GM18507 (cell line): Measurements from ENCODE around the gene OR5T3.
"Not testable (repeated sequence)": the region's sequence is repeated elsewhere in the genome, so short reads cannot be mapped to it uniquely, and the experiment has no call there.

Experiments used
- DNase-seq: peaks from one replicate; pipeline ENCODE4 v3.0.0; 2011; ENCODE audit warnings: low read depth; ENCODE audit not compliant: insufficient read length; ENCODE audit errors: extremely low spot score
- FAIRE-seq: peaks from 2 replicates; lab custom pipeline; 2011; peaks lifted over from hg19 to GRCh38; lab: Jason Lieb, UNC

OR5T3 gene

DNA sequence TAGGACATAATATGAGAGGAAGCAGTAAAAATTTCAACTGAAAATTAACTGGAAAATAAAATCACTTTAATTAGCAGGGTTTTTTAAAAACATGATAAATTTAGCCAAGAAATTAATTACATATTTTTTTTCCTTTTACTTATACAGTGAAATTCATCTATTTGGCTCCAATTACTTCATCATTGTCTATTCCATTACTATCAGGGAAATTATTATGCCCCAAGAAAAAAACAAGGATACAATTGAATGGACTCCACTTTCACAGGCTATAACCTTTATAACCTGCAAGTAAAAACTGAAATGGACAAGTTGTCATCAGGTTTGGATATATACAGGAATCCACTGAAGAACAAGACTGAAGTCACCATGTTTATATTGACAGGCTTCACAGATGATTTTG lies at the start of gene OR5T3:
Gene OR5T3, plus strand, starts transcription at position 301 of the 400 bp plus-strand sequence. Its CDS starts 0 bp downstream, at position 301.
- FAIRE-seq, result no peak

GRCh38 chr11:56207790-56208189 lies 44.3 kb upstream of the OR5T3 start:
- DNase-seq (no peak), FAIRE-seq (no peak)

More for the DNA sequence above, at the start of gene OR5T3:
- no peak for DNase-seq

DNA sequence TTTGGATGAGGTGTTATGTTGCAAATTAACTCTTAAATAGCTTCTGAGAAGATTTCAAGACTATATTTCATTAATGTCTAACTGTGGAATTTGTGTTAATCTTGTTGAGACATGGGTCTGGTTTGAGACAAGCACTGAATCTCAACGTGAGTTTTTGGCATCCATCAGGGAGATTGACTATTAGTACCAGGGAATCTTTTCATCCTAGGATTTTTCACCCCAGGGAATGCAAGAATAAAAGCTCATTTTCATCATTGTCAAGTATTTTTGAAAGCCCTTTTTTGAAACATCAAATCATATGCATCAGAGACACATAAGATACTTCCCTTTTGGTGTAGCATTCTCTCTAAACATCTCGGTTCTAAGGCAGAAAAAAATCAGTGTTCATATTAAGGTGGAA lies 37.5 kb upstream of the OR5T3 start:
- no peak for DNase-seq
- FAIRE-seq, result no peak

DNA sequence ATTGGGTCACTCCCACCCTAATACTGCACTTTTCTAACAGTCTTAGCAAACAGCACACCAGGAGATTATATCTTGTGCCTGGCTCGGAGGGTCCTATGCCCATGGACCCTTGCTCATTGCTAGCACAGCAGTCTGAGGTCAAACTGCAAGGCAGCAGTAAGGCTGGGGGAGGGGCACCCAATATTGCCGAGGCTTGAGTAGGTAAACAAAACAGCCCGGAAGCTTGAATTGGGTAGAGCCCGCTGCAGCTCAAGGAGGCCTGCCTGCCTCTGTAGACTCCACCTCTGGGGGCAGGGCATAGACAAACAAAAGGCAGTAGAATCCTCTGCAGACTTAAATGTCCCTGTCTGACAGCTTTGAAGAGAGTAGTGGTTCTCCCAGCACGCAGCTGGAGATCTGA lies 32.3 kb upstream of the OR5T3 start:
- not testable (repeated sequence) for FAIRE-seq, DNase-seq

- FAIRE-seq (no peak), DNase-seq (no peak)
These were observed 17.9 kb upstream of the OR5T3 start, which contains the start of gene OR5T2 for GRCh38 chr11:56234155-56234554. Gene OR5T2, minus strand, starts transcription at chr11:56234255. Its CDS starts 1,193 bp downstream, at chr11:56233062.

GRCh38 chr11:56271092-56271491 lies 19.0 kb downstream of the OR5T3 start:
- DNase-seq, result no peak
- FAIRE-seq, result no peak

DNA sequence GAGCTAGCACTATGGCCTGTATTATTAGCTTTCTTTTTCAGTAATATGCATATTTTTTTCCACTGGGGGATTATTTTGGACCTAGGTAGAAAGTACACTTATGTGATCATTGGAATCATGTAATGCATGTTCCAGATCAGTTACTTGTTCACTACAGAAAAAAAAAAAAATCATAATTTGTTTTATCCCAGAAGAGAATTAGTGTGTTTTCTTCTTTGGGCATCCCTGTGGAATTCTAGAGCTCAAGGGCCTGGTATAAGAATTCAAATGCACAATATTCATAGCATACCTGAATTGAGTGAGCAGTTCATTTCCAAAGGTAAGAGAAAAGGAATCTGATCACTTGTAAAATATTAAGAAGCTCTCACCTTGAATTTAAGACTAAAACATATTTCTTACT lies 21.8 kb downstream of the OR5T3 start, which contains the start of gene OR5T1:
Gene OR5T1, plus strand, starts transcription at position 301 of the 400 bp plus-strand sequence. CDS start 1,485 bp downstream, outside the sequence.
- no peak for DNase-seq
- FAIRE-seq, result no peak

DNA sequence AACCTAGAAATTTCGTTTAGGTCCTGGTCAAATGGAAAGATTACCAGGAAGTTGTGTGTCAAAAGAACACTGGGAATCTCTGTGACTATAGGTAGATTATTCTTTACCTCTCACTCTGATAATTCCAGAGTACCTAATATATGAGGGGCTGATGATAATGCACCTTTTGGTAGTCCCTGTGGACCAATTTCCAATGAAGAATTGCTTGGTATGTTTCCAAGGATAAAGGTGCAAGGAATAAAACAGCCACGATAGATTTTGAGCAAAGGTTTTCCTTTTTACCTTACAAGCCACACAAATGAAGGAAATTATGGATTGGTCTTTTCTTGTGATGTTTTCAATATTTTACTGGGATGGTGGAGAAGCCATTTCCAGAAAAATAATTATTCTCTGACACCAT lies 40.1 kb downstream of the OR5T3 start, which contains the start of gene OR8H1:
Gene OR8H1, minus strand, starts transcription at position 101 of the 400 bp plus-strand sequence. CDS start 1,192 bp downstream, outside the sequence.
- no peak for DNase-seq
- FAIRE-seq, result no peak

DNA sequence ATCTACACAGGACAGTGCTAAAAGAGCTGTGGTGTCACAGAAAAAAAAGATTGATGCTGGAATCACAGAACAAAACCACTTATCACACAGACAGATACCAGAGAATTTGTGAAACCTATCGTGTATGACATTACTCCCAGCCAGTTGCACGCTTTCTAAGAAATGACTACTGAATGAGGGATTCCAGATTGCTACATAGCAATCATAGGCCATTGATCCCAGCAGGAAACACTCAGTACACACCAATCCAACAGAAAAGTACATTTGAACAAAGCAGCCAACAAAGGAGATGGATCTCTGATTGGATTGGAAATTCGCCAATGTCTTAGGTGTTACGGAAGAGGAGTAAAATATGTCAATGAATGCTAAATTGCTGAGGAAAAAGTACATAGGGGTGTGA lies 44.8 kb downstream of the OR5T3 start:
- DNase-seq (no peak), FAIRE-seq (no peak)
